ENCODE results near the gene CKAP5.

Gene CKAP5

GRCh38 chr11:46845740-46846509, at the start of gene CKAP5:
Gene CKAP5 (minus strand): TSS chr11:46846280. CDS start chr11:46821231, 25,049 bp downstream.
- peak; percentile 78 to 83 for DNase-seq

- DNase-seq: no peak
These were observed 49.7 kb upstream of the CKAP5 start for GRCh38 chr11:46895821-46896220.

GRCh38 chr11:46894961-46895360, 48.9 kb upstream of the CKAP5 start:
- DNase-seq: no peak

- DNase-seq: no peak
These were observed 48.4 kb upstream of the CKAP5 start for GRCh38 chr11:46894506-46894905.

- no peak for DNase-seq
These were observed 46.8 kb upstream of the CKAP5 start for GRCh38 chr11:46892838-46893237.

- DNase-seq: no peak
These were observed 46.0 kb upstream of the CKAP5 start for GRCh38 chr11:46892109-46892508.

GRCh38 chr11:46890665-46891064, 44.6 kb upstream of the CKAP5 start:
- DNase-seq: no peak

GRCh38 chr11:46889689-46890475, 43.8 kb upstream of the CKAP5 start:
- DNase-seq: peak; percentile 74 to 81

- no peak for DNase-seq
These were observed 43.2 kb upstream of the CKAP5 start for GRCh38 chr11:46889251-46889650.

GRCh38 chr11:46888636-46889035, 42.6 kb upstream of the CKAP5 start:
- DNase-seq: no peak

GRCh38 chr11:46886211-46886610, 40.1 kb upstream of the CKAP5 start:
- no peak for DNase-seq

GRCh38 chr11:46879056-46879585, 33.0 kb upstream of the CKAP5 start:
- DNase-seq: no peak

GRCh38 chr11:46877580-46877979, 31.5 kb upstream of the CKAP5 start:
- no peak for DNase-seq

- no peak for DNase-seq
These were observed 30.4 kb upstream of the CKAP5 start for GRCh38 chr11:46876471-46876870.

GRCh38 chr11:46874586-46874985, 28.5 kb upstream of the CKAP5 start:
- DNase-seq: no peak

- no peak for DNase-seq
These were observed 22.8 kb upstream of the CKAP5 start for GRCh38 chr11:46868912-46869311.

GRCh38 chr11:46865340-46865739, 19.3 kb upstream of the CKAP5 start:
- no peak for DNase-seq

GRCh38 chr11:46860218-46860617, 14.1 kb upstream of the CKAP5 start:
- DNase-seq: no peak

- DNase-seq: peak in 1 of 2 experiments; percentile 11
These were observed 13.0 kb upstream of the CKAP5 start for GRCh38 chr11:46858920-46859546.

GRCh38 chr11:46857666-46858065, 11.6 kb upstream of the CKAP5 start:
- DNase-seq: no peak

GRCh38 chr11:46856605-46857343, 10.7 kb upstream of the CKAP5 start:
- peak in 1 of 2 experiments; percentile 14 for DNase-seq

GRCh38 chr11:46855863-46856262, 9.8 kb upstream of the CKAP5 start:
- no peak for DNase-seq

GRCh38 chr11:46855167-46855566, 9.1 kb upstream of the CKAP5 start:
- no peak for DNase-seq

Data from AML-193 (cell line).